Measurements from ENCODE around the gene CUX1. TPM values are rescaled to one million over a fixed set of nuclear protein-coding genes. Genes with fewer than 3 reads are reported as not detected.
"Not testable (repeated sequence)": the region's sequence is repeated elsewhere in the genome, so short reads cannot be mapped to it uniquely, and the experiment has no call there.

CUX1 gene
- total RNA-seq, 3 donors from 2014 or later: 85.2 to 167 (median 120) TPM

DNA sequence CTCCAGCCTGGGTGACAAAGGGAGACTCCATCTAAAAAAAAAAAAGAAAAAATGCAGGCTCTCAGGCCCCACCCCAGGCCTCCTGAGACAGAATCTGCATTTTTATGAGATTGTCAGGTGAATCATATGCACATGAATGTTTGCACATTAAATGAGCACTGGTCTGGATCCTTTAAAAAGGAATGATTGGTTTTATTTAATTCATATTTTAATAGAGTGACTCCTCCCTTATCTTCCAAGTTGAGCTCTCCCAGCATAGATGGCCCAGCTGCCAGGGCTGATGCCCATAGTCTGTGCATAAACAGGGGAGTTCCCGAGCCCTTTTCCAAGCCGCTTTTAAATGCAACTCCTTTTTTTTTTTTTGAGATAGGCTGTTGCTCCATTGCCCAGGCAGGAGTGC is 28.5 kb downstream of the CUX1 start:
- no peak overlapping the region for H3K4me3 ChIP-seq
- intact Hi-C loops (cut with DNase I, micrococcal nuclease): no loop called here
- TF ChIP-seq, protein P1, sequence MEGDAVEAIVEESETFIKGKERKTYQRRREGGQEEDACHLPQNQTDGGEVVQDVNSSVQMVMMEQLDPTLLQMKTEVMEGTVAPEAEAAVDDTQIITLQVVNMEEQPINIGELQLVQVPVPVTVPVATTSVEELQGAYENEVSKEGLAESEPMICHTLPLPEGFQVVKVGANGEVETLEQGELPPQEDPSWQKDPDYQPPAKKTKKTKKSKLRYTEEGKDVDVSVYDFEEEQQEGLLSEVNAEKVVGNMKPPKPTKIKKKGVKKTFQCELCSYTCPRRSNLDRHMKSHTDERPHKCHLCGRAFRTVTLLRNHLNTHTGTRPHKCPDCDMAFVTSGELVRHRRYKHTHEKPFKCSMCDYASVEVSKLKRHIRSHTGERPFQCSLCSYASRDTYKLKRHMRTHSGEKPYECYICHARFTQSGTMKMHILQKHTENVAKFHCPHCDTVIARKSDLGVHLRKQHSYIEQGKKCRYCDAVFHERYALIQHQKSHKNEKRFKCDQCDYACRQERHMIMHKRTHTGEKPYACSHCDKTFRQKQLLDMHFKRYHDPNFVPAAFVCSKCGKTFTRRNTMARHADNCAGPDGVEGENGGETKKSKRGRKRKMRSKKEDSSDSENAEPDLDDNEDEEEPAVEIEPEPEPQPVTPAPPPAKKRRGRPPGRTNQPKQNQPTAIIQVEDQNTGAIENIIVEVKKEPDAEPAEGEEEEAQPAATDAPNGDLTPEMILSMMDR (IDR thresholded peaks at IDR 0.05): no peak
- peaks cover 22% of the 10 kb centered on the region for H3K9me3 ChIP-seq
- DNase-seq (no peak), ATAC-seq (no peak)
- no peaks in the 10 kb centered on the region for H3K36me3 ChIP-seq (ENCODE audit: low read depth)
- H3K4me1 ChIP-seq (ENCODE audit: low read depth): no peaks in the 10 kb centered on the region

DNA sequence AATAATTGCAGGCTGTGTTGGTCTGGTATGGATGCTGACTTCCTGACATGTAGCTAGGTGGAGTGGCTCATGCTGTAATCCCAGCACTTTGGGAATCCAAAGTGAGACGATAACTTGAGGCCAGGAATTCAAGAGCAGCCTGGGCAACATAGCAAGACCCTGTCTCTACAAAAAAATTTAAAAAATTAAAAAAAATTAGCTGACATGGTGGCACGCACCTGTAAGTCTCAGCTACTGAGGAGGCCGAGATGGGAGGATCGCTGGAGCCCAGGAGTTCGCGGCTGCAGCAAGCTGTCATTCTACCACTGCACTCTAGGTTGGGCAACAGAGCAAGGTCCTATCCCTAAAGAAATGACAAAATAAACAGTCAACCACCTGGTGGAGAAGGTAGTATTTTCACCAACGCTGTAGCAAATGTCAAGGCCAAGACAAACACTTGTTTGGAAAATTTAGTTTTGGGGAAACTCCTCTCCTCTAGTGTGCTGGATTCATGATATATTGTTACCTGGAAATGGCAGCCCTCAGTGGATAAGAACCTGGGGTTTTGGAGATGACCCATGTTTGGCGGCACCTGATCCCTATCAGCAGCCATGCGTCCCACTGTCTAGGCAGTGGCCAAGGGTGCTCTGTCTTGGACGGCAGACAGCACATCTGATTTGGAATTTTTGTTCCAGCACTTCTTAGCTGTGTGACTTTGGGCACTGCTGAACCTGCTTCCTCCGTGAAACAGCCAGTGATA is 29.5 kb downstream of the CUX1 start:
- intact Hi-C loops (cut with DNase I, micrococcal nuclease): no loop called here
- ATAC-seq (no peak), DNase-seq (no peak)
- Histone ChIP-seq H3K9me3 (peaks cover 22% of the 10 kb centered on the region), H3K4me3 (no peak overlapping the region), H3K4me1 (ENCODE audit: low read depth) (no peaks in the 10 kb centered on the region), H3K36me3 (ENCODE audit: low read depth) (no peaks in the 10 kb centered on the region)
- TF ChIP-seq, protein P1 (IDR thresholded peaks at IDR 0.05): no peak

DNA sequence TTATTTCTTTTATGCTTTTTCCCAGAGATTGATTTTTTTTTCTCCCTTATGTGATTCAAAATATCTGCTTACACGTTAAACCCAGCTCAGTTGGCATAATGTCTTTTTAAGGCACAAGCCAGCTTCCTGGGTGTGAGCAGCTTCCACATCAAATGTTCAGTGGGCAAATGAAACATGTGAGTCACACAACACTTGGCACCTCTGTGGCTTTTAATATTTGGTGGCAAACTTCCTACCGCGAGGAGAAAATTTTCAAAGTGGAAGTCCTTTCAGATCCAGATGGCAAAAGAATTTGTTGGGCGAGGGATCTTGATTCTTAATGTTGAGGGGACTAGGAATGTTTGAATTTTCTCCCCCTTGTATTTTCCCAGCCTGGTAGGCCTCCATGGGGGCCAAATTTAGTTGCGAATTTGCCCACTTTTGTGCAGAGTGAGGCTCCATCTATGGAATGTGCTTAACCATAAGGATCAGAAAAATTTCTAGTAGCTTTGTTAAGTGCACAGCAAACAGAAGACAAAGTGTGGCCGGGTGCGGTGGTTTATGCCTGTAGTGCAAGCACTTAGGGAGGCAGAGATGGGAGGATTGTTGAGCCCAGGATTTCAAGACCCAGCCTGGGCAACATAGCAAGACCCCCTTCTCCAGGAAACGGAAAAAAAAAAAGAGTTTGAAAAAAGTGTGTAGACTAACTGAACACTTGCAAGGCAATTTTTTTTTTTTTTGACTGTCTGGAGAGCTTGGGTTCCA is 31.0 kb downstream of the CUX1 start:
- Histone ChIP-seq H3K36me3 (ENCODE audit: low read depth) (no peaks in the 10 kb centered on the region), H3K4me1 (ENCODE audit: low read depth) (no peaks in the 10 kb centered on the region), H3K4me3 (no peak overlapping the region), H3K9me3 (peaks cover 22% of the 10 kb centered on the region)
- ATAC-seq: no peak
- intact Hi-C loops (cut with DNase I, micrococcal nuclease): no loop called here
- TF ChIP-seq, protein P1 (IDR thresholded peaks at IDR 0.05): no peak
- no peak for DNase-seq

DNA sequence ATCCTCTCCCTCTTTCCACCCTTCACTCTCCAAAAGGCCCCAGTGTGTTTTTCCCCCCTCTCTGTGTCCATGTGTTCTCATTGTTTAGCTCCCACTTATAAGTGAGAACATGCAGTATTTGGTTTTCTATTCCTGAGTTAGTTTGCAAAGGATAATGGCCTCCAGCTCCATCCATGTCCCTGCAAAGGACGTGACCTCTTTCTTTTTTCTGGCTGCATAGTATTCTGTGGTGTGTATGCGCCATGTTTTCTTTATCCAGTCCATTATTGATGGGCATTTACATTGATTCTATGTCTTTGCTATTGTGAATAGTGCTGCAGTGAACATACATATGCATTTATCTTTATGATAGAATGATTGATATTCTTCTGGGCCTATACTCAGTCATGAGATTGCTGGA is 31.9 kb downstream of the CUX1 start:
- DNase-seq; H3K4me1 ChIP-seq (ENCODE audit: low read depth); intact Hi-C loops (cut with DNase I, micrococcal nuclease); H3K36me3 ChIP-seq (ENCODE audit: low read depth); ATAC-seq; H3K4me3 ChIP-seq: not testable (repeated sequence)
- peaks cover 22% of the 10 kb centered on the region for H3K9me3 ChIP-seq

DNA sequence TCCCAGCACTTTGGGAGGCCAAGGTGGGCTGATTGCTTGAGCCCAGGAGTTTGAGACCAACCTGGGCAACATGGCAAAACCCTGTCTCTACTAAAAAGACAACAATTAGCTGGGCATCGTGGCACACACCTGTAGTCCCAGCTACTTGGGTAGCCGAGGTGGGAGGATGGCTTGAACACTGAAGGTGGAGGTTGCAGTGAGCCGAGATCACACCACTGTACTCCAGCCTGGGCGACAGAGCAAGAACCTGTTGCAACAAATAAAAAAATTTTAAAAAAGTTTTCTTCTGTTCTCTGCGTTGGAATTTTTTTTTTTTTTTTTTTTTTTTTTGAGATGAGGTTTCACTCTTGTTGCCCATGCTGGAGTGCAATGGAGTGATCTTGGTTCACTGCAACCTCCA is 34.9 kb downstream of the CUX1 start:
- H3K4me1 ChIP-seq (ENCODE audit: low read depth): peaks cover 15% of the 10 kb centered on the region
- intact Hi-C loops (cut with DNase I, micrococcal nuclease); H3K36me3 ChIP-seq (ENCODE audit: low read depth); H3K9me3 ChIP-seq; DNase-seq; H3K4me3 ChIP-seq; ATAC-seq: not testable (repeated sequence)

DNA sequence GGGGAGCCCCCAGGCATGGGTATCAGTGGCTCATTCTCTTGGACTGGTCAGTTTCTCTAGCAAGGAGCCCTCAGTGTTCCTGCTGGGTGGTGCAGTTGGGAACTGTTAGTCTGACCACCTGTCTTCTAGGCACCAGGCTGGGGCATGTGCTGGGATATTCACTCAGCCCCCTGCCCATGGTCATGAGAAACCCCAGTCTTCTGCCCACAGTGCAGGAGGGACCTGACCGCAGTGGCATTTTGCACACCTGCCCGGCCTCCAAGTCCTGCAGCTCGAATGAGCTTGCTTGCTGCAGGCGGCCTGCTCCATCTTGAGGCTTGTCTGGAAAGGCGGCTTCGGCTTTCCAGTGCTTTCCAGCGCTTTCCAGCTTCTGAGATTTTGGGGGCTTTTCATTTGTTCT is 36.3 kb downstream of the CUX1 start:
- Histone ChIP-seq H3K9me3 (no peaks in the 10 kb centered on the region), H3K36me3 (ENCODE audit: low read depth) (no peaks in the 10 kb centered on the region), H3K4me1 (ENCODE audit: low read depth) (peaks cover 20% of the 10 kb centered on the region), H3K4me3 (no peak overlapping the region)
- ATAC-seq (no peak), DNase-seq (no peak)
- TF ChIP-seq, protein P1 (IDR thresholded peaks at IDR 0.05): no peak
- intact Hi-C loops (cut with DNase I, micrococcal nuclease): no loop called here

Data from mucosa of descending colon (tissue), 3 donors.